Tibial artery (tissue), 4 donors: Measurements from ENCODE around the gene RASGRF1.
A peak's percentile ranks its signal among the peaks of the same experiment; 100 is the strongest.

Experiments used
- DNase-seq, 2 donors: peaks; one replicate each; pipeline ENCODE4 v3.0.0-alpha.2; 2019
- H3K27ac ChIP-seq, 2 donors: fragments of 200-600 bp; sonication (generic) in 1 of 2; 1 replicate in 1 of 2; 2 replicates in 1 of 2; pipeline ENCODE4 v1.5.1; 2018 to 2019; ENCODE audit warnings: mild to moderate bottlenecking in 1 of 2
- H3K27me3 ChIP-seq, 2 donors: fragments of 200-600 bp; sonication (generic) in 1 of 2; one replicate each; pipeline versions ENCODE4 v1.5.1 to v1.6.0; 2016 to 2019
- H3K36me3 ChIP-seq, 3 donors: fragments of 200-600 bp; sonication (generic) in 2 of 3; one replicate each; pipeline ENCODE4 v1.5.1; 2016 to 2019; ENCODE audit warnings: mild to moderate bottlenecking in 2 of 3
- H3K4me1 ChIP-seq, 4 donors: fragments of 200-600 bp; sonication (generic) in 2 of 4; 1 replicate in 3 of 4; 2 replicates in 1 of 4; pipeline ENCODE4 v1.5.1; 2016 to 2019
- H3K4me3 ChIP-seq, 2 donors: fragments of 200-600 bp; sonication (generic) in 1 of 2; 1 replicate in 1 of 2; 2 replicates in 1 of 2; pipeline ENCODE4 v1.5.1; 2018 to 2019; ENCODE audit warnings: mild to moderate bottlenecking in 2 of 2
- H3K9me3 ChIP-seq, 3 donors: fragments of 200-600 bp; sonication (generic) in 1 of 3; one replicate each; pipeline ENCODE4 v1.5.1; 2016 to 2019
- intact Hi-C: fragments of 100-400 bp; cut with DNase I; formaldehyde crosslinking; loops from one replicate; pipeline ENCODE4 v1.15.0; 2023; ENCODE audit warnings: low total_unique reads
- TF ChIP-seq, protein P1 (sequence below), 2 experiments: fragments of 200-600 bp in 1 of 2; fragments of 450-650 bp in 1 of 2; IDR thresholded peaks; one replicate each; pipeline ENCODE4 v1.5.1; 2017 to 2019; ENCODE audit warnings: antibody characterized with exemption in 2 of 2, mild to moderate bottlenecking in 1 of 2, moderate library complexity in 1 of 2

Gene RASGRF1

DNA sequence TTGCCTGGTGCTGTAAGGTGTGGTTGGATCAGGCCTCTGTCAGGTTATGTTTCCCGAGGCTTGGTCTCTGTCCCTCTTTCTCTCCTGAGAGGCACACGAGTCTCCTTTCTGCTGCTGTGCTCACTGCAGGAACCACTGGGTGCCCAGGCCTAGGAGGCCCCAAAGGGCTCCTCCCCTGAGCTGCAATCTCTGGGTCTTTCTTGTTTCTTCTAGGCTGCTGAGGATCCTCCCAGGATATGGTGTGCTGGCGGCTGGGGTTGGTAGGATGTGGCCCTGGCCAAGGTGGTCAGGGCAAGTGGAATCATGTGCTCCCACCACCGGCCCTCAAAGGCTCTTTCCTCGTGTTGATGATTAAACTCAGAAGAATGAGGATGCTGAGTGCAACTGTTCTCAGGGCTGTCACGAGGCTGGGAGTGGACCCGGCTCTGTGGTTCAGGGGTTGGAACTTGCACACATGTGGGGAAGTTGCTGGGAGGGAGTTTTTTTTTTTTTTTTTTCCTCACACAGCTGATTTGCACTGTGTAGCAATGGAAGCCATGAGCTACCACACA, 102.1 kb downstream of the RASGRF1 start:
- TF ChIP-seq, protein P1, sequence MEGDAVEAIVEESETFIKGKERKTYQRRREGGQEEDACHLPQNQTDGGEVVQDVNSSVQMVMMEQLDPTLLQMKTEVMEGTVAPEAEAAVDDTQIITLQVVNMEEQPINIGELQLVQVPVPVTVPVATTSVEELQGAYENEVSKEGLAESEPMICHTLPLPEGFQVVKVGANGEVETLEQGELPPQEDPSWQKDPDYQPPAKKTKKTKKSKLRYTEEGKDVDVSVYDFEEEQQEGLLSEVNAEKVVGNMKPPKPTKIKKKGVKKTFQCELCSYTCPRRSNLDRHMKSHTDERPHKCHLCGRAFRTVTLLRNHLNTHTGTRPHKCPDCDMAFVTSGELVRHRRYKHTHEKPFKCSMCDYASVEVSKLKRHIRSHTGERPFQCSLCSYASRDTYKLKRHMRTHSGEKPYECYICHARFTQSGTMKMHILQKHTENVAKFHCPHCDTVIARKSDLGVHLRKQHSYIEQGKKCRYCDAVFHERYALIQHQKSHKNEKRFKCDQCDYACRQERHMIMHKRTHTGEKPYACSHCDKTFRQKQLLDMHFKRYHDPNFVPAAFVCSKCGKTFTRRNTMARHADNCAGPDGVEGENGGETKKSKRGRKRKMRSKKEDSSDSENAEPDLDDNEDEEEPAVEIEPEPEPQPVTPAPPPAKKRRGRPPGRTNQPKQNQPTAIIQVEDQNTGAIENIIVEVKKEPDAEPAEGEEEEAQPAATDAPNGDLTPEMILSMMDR (IDR thresholded peaks at IDR 0.05) = no peak
- peak; percentile 94 to 95 for DNase-seq
- Histone ChIP-seq H3K27me3 (no peaks in the 10 kb centered on the region), H3K27ac (peak overlapping the region; percentile 54 to 65), H3K4me3 (no peak overlapping the region), H3K4me1 (peaks cover 0 to 23% (median 7%) of the 10 kb centered on the region in 4 donors), H3K36me3 (no peaks in the 10 kb centered on the region), H3K9me3 (no peaks in the 10 kb centered on the region)
- intact Hi-C loops = no loop called here

DNA sequence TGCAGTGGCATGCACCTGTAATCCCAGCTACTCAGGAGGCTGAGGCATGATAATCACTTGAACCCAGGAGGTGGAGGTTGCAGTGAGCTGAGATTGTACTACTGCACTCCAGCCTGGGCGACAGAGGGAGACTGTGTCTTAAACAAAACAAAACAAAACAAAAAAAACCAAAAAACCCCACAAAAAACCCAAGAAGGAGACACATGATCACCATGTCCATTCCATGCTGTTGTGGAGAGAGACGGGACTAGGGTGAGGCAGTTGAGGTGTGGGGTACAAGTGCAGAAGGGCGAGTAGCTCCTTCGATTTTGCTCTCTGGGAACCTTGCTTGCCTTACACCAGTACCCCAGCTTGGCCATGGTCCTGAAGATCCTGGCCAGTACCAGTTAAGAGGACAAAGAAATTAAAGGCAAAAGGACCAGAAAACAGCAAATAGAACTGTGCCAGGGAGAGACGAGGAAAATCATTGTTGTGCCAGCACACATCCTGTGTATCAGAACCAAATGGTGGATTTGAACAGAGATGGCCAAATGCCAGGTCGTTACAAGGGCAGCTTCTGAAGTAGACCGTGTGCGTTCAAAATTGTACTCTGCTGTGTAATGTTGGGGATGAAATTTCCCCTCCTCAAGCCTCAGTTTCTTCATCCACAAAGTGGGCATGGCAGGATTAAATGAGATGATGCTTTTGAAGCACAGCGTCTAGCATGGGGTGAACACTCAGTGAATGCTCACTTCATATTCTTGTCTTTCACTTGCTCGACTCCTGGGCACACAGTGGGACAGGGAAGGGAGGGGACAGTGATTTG, 102.8 kb downstream of the RASGRF1 start:
- Histone ChIP-seq H3K9me3 (no peaks in the 10 kb centered on the region), H3K36me3 (no peaks in the 10 kb centered on the region), H3K4me3 (no peak overlapping the region), H3K27ac (peak overlapping the region; percentile 36 to 65), H3K27me3 (no peaks in the 10 kb centered on the region), H3K4me1 (peaks cover 0 to 26% (median 8%) of the 10 kb centered on the region in 4 donors)
- TF ChIP-seq, protein P1 (IDR thresholded peaks at IDR 0.05) = no peak
- intact Hi-C loops = no loop called here
- DNase-seq = no peak

DNA sequence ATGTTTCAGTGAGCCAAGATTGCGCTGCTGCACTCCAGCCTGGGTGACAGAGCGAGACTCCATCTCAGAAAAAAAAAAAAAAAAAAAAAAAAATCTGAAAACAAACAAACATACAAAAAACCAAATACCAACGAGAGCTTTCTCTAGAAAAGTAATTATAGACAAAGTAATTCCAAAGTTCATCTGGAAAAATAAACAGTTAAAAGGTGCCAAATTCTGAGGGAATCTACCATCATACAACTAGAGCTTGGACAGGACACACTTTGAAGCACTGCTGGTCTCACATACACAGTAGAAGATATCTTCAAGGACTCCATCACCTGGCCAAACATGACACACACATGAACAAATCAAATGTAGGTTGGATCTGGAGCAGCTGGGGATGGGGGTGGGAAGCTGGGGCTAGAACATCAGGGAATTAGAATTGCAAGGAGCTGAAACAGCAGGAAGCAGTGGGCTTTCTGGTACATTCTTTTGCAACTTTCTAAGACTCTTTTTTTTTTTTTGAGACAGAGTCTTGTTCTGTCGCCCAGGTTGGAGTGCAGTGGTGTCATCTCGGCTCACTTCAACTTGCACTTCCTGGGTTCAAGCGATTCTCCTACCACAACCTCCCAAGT, 104.6 kb downstream of the RASGRF1 start:
- DNase-seq = no peak
- H3K27ac ChIP-seq = no peak overlapping the region
- TF ChIP-seq, protein P1 (IDR thresholded peaks at IDR 0.05) = no peak
- H3K27me3 ChIP-seq = no peaks in the 10 kb centered on the region
- no peaks in the 10 kb centered on the region for H3K9me3 ChIP-seq
- H3K4me3 ChIP-seq = no peak overlapping the region
- H3K4me1 ChIP-seq = peaks cover 0 to 26% (median 8%) of the 10 kb centered on the region in 4 donors
- intact Hi-C loops = no loop called here
- no peaks in the 10 kb centered on the region for H3K36me3 ChIP-seq

DNA sequence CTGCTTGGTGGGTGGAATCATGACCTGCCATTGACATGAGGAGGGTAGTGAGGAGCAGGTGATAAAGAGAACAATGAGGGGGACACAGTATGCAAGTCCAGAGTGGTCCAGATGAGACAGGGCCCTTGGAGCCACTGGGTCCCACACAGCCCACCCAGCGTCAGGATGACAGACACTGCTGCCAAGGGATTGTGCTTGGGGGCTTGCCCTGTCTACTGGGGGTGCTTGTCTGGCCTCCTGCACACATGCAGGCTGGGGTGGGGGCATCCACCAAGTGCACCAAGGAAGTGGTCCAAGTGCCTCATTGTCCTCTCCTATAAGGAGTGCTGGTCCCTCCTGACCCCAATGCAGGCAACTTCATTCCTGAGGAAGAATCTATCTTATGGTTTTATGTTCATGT, 106.5 kb downstream of the RASGRF1 start:
- peaks cover 0 to 17% (median 7%) of the 10 kb centered on the region in 4 donors for H3K4me1 ChIP-seq
- no peaks in the 10 kb centered on the region for H3K9me3 ChIP-seq
- intact Hi-C loops = no loop called here
- TF ChIP-seq, protein P1 (IDR thresholded peaks at IDR 0.05) = no peak
- H3K27ac ChIP-seq = no peak overlapping the region
- DNase-seq = no peak
- H3K4me3 ChIP-seq = no peak overlapping the region
- H3K36me3 ChIP-seq = no peaks in the 10 kb centered on the region
- peaks cover 0 to 3% of the 10 kb centered on the region in 2 donors for H3K27me3 ChIP-seq

DNA sequence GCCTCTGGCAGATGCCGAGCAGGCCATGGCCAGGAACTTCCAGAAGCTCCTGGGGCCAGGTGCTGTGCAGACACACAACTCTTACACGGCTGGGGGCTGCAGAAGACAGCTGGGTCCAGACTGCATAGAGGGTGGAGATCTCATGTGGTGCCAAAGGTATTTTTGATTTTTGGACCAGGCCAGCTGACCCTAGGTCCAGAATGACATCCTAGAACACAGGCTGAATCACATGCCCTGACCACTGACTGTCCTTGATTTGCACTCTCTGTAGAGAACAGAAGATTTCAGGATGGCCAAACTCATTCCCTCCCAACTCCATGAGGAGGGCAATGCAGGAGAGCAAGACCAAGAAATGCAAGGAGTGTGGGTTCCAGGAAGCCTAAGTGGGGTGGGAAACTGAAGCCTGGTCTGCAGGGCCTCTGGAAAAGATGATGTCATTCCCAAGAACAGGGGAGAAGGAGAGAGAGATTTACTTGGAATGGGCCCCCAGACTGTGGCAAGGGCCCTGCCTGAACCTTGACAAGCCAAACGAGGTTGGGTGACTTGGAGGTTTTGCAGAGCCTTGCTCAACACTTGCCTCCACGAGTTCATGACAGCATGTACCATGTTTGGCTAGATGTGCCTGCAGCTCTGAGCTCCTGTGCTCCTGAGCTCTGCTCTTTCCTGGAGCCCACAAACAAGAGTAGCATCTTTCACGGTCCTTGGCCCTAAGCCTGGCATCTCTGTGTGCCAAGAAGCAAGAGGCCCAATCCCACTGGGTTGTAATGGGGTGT, 107.2 kb downstream of the RASGRF1 start:
- Histone ChIP-seq H3K9me3 (no peaks in the 10 kb centered on the region), H3K27me3 (peaks cover 0 to 10% of the 10 kb centered on the region in 2 donors), H3K4me3 (no peak overlapping the region), H3K4me1 (peaks cover 0 to 10% (median 3%) of the 10 kb centered on the region in 4 donors), H3K36me3 (no peaks in the 10 kb centered on the region), H3K27ac (peak overlapping the region in 1 of 2 donors; percentile 33)
- peak in 1 of 2 donors; percentile 40 for DNase-seq
- TF ChIP-seq, protein P1 (IDR thresholded peaks at IDR 0.05) = no peak
- intact Hi-C loops = no loop called here
